SU-DHL-6 (cell line): ENCODE measurements around the gene DPM1.

Experiments used
- CTCF ChIP-seq: fragments of 200-600 bp; sonication (generic); IDR thresholded peaks from one replicate; pipeline ENCODE4 v1.5.1; 2017; ENCODE audit warnings: antibody characterized with exemption, mild to moderate bottlenecking, low read length, moderate library complexity; ENCODE audit not compliant: insufficient read depth, poor library complexity, severe bottlenecking
- EZH2phosphoT487 ChIP-seq: fragments of 200-600 bp; sonication (generic), shearing (Covaris generic); conservative IDR thresholded peaks from 2 replicates; pipeline ENCODE4 v1.6.1; 2018; ENCODE audit warnings: mild to moderate bottlenecking, antibody characterized with exemption, low read length, moderate library complexity, mixed read lengths

- TF ChIP-seq CTCF (no peak), EZH2phosphoT487 (no peak)
These were observed 24.7 kb downstream of the DPM1 start for GRCh38 chr20:50933589-50933988.
